GM12873 (cell line): Measurements from ENCODE around the gene EXOC6B.

Source experiments
- TF ChIP-seq, protein P1 (sequence below): IDR thresholded peaks from 2 replicates; pipeline ENCODE4 v1.5.1; 2012; ENCODE audit warnings: low read depth, mild to moderate bottlenecking, moderate library complexity, low read length, control low read depth; ENCODE audit not compliant: insufficient read depth; ENCODE audit errors: missing control alignments

The EXOC6B gene

DNA sequence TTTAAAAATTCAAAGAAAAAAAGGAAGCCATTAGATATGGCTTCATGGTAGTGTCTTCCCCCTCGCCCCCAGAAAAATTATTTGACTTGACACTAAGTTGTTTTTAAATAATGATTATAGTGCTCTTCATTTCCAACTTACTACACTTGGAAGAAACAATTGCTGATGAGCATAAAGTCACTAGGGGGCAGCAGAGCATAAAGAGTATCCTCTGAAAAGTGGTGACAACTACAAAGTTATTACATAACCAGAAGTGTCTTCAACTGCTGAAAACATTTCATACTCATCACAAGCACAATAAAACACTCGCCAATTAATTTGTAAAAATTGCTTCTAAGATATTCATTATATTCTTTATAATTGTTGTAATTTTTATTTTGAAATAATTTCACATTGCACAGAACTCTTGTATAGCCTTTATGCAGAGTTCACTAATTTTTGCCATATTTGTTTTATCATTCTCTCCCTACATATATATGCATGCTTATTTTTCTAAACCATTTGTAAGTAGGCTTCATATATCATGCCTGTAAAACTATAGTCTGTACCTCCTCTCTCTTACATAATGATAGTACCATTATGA lies 54.9 kb downstream of the EXOC6B start:
- TF ChIP-seq, protein P1, sequence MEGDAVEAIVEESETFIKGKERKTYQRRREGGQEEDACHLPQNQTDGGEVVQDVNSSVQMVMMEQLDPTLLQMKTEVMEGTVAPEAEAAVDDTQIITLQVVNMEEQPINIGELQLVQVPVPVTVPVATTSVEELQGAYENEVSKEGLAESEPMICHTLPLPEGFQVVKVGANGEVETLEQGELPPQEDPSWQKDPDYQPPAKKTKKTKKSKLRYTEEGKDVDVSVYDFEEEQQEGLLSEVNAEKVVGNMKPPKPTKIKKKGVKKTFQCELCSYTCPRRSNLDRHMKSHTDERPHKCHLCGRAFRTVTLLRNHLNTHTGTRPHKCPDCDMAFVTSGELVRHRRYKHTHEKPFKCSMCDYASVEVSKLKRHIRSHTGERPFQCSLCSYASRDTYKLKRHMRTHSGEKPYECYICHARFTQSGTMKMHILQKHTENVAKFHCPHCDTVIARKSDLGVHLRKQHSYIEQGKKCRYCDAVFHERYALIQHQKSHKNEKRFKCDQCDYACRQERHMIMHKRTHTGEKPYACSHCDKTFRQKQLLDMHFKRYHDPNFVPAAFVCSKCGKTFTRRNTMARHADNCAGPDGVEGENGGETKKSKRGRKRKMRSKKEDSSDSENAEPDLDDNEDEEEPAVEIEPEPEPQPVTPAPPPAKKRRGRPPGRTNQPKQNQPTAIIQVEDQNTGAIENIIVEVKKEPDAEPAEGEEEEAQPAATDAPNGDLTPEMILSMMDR = peak; percentile 72

GRCh38 chr2:72765997-72766609 lies 59.7 kb downstream of the EXOC6B start:
- TF ChIP-seq, protein P1 = no peak

DNA sequence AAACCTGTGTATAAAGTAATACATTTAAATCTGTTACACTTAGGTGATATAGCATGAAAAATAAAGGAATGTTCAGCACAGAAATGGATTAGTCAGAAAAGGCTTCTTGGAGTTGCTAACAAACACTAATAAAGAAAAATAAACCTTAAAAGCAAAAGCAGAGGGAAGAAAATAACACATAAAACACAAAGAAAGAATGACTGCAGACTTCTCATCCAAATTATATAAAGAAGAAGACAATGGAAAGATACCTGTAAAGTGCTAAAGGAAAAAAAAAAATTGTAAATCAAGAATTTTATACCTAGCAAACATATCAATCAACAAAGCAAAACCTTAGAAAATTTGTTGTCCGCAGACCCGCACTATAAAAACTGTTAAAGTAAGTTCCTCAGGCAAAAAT lies 63.6 kb downstream of the EXOC6B start:
- TF ChIP-seq, protein P1 = no peak

GRCh38 chr2:72759755-72760154 lies 66.1 kb downstream of the EXOC6B start:
- TF ChIP-seq, protein P1 = no peak

GRCh38 chr2:72757177-72757775 lies 68.6 kb downstream of the EXOC6B start:
- TF ChIP-seq, protein P1 = no peak

GRCh38 chr2:72755647-72756423 lies 70.0 kb downstream of the EXOC6B start:
- TF ChIP-seq, protein P1 = no peak
